RPMI7951 (cell line): ENCODE measurements around the gene CTNNA1. TPM values are rescaled to one million over a fixed set of nuclear protein-coding genes. Genes with fewer than 3 reads are reported as not detected.

ENCODE experiments used
- DNase-seq: peaks from one replicate; pipeline ENCODE4 v3.0.0-alpha.2; 2012; ENCODE audit warnings: low read depth
- total RNA-seq: library from RNA; depleted of rRNA; stranded (reverse); fragments of >200 nt; shearing (Covaris generic); gene quantifications from 2 replicates; pipeline ENCODE4 v1.2.3, GENCODE V29; 2014

The CTNNA1 gene
- total RNA-seq, 1 experiment from 2014 or later, result 243 TPM

GRCh38 chr5:138930371-138931097, 177.3 kb downstream of the CTNNA1 start:
- DNase-seq, result no peak

DNA sequence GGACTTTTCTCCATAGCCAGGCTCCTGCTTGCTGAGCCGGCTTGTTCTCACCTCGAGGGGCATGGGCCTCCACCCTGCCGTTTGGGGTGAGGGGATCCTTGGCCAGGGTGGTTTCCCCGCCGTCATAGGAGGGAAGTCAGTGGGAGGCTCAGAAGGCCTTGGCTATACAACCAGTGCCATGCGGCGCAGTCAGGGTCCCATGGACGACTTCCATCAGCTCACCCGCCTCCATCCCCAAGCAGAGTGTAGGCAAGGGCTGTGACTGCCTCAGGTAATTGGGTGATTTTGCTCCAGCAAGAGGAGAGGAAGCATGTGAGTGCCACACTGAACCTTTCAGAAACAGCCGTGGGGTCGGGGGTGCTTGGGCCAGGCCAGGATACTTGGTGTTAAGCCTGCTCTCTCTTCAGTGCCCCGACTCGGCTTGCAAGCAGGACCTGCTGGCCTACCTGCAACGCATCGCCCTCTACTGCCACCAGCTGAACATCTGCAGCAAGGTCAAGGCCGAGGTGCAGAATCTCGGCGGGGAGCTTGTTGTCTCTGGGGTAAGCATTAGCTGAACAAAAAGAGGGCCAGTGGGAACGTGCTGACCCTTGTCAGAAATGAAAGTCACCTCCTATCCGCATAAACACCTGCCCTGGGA, 179.1 kb downstream of the CTNNA1 start:
- DNase-seq, result no peak

DNA sequence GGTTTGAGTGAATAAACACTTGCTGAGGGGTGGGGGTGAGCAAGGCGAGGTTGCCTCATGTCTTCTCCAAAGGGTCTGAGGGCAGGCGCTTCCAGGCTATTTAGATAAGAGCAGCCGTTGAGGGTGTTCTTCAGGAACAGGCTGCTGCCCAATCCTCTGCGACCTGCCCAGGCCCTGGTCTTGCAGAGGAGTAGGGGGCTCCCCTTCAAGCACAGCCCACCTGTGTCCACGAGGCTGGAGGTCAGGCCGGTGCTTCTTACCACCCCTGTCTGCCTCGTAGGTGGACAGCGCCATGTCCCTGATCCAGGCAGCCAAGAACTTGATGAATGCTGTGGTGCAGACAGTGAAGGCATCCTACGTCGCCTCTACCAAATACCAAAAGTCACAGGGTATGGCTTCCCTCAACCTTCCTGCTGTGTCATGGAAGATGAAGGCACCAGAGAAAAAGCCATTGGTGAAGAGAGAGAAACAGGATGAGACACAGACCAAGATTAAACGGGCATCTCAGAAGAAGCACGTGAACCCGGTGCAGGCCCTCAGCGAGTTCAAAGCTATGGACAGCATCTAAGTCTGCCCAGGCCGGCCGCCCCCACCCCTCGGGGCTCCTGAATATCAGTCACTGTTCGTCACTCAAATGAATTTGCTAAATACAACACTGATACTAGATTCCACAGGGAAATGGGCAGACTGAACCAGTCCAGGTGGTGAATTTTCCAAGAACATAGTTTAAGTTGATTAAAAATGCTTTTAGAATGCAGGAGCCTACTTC, 180.5 kb downstream of the CTNNA1 start:
- no peak for DNase-seq

GRCh38 chr5:138934971-138935370, 181.7 kb downstream of the CTNNA1 start:
- DNase-seq, result no peak

- no peak for DNase-seq
Observed at GRCh38 chr5:138935466-138935865, 182.2 kb downstream of the CTNNA1 start.

GRCh38 chr5:138936225-138936967, 183.2 kb downstream of the CTNNA1 start:
- no peak for DNase-seq

DNA sequence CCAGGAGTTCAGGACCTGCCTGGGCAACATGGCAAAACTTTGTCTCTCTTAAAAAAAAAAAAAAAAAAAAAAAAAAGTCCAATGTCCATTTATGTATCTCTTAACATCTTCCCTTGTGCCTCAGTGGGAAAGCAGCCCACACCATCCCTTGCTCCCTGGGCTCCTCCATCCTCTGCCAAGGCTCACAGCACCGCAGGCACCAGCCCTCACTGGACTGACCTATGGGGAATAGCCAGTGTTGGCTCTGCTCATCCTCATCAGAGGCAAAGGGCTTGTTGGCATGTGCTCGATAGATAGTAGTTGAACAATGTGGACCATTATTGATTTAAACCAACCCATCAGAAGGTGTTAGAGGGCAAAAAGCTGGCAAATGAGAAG, 183.7 kb downstream of the CTNNA1 start:
- DNase-seq, result no peak

DNA sequence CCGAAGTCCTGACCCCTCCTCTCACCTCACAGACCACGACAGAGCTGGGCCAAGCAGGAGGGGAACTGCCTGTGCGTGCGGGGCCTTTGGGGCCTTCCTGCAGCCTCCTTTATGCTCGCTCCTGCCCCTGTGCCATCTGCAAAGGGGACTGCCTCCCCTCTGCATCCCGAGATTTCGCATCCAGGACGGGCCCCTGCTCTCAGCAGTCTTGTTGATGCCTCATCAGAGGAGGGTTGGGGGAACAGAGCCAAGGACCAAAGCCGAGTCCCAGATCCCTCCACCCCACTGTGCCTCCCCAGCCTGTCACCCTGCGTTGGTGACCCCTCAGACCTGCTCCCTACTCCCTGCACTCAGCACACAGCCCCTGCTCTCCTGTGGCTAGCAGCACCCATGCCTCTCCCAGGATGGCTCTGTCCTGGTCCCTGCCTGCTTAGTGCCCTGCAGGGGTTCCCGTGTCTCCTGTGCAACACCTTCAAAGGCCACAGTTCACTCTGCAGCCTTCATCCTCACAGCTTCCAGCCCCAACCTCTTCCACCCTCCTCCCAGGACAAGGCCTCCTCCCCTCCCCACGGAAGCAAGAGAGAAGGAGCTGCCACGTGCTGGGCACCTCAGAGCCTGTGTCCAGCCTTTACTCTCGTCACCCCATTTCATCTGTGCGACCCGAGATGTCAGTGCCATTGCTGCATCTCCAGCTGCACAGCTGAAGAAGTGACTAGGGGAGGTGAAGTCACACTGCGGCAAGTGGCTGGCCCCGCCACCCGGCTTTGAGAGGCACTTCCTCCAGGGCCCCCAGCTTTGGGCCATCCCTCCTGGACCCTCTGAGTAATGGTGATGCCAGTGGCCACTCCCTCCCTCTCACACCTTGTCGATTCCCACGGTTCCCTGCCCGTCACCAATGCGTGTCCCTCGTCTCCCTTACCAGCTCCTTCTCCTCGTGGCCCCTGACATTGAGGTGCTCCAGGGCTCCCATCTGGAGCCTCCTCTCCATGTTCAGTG, 184.5 kb downstream of the CTNNA1 start:
- no peak for DNase-seq

GRCh38 chr5:138938526-138938925, 185.3 kb downstream of the CTNNA1 start:
- no peak for DNase-seq

GRCh38 chr5:138942066-138942465, 188.8 kb downstream of the CTNNA1 start:
- DNase-seq, result no peak

DNA sequence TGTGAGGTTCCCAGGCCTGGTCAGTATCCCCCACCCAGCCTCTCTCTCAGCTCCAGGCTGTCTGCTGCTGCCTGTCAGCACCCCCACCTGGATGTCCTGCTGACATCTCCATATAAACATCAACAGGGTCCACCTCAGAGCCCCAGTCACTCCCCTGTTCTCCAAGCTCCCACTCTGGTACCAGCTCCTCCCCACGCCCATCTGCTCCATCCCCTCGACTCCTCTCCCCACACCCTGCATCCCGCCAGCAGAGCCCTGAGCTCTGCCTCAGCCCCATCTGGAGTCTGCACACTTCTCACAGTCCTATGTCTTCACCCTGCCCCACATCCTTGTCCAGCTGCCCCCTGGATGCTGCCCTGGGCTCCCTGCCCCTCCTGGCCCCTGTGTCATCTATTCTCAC, 189.6 kb downstream of the CTNNA1 start:
- DNase-seq, result no peak

DNA sequence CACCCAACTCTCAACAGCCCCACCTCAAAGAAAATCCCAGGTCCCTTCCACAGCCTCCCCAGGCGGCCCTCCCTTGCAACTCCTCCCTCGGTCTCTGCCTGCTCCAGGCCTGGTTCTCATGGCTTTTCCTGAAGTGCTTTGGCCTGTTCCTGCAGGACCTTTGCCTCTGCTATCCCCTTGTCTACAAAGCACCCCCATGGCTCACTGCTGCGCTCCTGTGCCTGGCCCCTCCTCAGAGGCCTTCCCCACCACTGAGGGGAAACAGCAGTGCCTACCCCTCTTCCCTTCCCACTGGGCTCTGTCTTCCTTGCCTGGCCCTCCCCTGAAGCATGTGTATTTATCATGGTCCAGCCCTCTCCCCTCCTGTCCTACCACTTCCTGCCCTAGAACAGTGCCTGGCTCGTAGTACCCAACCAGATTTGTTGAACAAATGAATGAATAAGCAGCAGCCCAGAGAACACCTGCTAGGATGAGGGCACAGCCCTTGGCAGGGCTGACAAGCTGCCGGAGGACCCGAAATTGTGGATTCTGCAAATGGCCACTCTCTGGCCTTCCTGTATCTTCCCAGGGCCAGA, 190.5 kb downstream of the CTNNA1 start:
- DNase-seq, result no peak

- no peak for DNase-seq
Observed at GRCh38 chr5:138944527-138945322, 191.5 kb downstream of the CTNNA1 start.

DNA sequence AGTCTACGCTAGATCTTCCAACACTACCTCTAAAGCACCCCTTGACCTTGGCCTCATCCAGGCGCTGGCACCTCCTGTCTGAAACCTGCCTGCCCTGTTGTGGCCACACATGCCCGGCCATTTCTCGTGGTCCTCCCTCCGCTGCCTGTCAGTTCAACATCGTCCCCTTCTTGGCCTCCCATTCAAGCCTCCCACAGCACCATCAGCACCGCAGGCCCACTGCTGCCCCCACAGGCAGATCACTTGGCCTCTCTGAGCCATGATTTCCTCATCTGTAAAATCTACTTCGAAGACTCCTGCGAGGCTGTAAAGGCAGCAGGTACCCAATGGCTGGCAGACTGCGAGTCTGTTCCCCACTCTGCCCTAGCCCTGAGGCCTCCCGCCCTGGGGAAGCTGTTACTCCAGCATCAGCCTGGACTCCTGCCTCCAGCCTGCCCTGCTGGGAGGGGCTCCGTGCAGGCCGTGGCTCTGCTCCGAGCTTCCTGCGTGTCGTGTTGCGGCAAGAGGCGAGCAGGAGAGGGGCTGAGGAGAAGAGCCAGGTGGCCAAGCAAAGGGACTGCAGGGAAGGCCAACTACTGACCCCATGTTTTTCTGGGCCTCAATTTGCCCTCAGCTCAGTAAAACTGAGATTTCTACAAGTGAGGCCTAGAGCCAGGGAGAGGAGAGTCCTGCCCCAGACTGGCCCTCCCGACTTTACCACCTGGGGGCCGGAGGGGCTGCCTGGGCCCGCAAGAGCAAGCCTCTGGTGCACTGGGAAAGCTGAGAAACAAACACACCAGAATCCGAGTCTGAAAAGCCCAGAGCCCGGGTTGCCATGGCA, 192.4 kb downstream of the CTNNA1 start:
- no peak for DNase-seq

DNA sequence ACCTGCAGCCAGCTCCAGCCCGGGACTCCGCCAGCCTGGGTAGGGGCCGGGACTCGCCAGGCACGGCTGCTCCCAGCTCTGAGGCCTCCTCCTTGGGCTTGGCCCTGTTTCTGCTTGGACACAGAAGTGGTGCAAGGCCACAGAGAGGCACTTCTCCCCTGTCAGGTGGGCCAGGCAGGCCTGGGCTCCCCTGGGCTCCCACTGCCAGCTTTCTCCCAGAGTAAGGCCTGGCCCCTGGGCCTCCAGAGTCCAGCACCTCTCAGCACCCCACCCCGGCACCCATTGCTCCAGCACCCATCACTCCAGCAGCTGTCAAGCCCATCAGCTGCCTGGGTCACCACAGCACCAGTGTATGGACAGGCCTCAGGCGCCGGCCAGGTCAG, 193.0 kb downstream of the CTNNA1 start:
- DNase-seq, result no peak

DNA sequence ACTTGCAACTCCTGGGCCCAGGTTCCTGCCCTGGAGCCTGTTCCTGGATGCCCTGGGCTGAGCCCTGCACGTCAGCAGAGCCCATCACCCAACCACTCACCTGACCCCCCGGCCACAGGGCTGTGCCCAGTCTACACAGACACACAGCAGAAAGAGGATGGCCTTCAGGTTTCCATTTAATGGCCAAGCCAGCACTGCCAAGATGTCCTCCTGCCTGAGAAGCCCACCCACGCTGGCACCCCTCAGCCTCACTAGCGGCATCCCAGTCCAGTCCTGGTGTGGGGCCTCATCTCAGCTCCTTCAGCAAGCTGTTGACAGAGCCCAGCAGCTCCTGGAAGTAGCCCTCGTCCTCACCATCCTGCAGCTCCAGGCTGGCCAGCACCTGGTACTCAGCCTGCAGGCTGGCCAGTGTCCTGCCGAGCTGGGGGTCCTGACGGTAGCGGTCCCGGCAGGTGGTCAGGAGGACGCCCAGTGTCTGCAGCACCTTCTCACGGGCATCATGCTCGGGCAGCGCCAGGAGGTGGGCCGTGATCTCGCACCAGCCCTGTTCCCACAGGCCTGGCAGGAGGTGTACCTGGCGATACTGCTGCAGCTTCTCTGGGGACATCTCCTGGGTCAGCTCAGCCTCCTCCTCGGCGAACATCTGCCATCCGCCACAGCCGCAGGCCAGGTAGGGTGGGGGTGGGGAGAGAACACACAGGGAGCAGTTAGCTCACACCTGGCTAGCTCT, 193.8 kb downstream of the CTNNA1 start:
- DNase-seq, result no peak

DNA sequence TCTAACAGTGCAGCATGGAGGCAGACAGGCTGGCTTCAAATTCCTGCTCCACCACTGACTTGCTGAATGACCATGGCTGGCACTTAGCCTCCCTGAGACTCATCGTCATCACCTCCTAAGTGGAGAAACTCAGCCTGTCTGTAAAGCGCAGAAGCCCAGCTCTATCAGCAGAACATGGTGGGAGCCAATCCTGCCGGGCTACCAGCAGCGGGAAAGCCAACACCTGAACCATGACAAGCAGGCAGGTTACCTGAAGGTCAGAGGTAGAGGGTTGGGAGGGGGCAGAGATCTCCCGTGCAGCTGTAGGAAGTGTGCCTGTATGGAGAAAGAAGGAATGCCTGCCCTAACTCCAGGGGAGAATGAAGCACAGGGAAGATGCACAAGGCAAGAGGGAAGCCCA, 194.6 kb downstream of the CTNNA1 start:
- DNase-seq, result no peak
